22Rv1 (cell line): ENCODE results near the gene CLMP.

Experiments
- ZFX ChIP-seq: fragments of 450-650 bp; IDR thresholded peaks from 2 replicates; pipeline ENCODE4 v1.6.1; 2017; ENCODE audit warnings: antibody characterized with exemption, borderline replicate concordance
- TF ChIP-seq, protein P1 (sequence below): fragments of 450-650 bp; IDR thresholded peaks from 2 replicates; pipeline ENCODE4 v1.5.1; 2017; ENCODE audit warnings: mild to moderate bottlenecking

DNA sequence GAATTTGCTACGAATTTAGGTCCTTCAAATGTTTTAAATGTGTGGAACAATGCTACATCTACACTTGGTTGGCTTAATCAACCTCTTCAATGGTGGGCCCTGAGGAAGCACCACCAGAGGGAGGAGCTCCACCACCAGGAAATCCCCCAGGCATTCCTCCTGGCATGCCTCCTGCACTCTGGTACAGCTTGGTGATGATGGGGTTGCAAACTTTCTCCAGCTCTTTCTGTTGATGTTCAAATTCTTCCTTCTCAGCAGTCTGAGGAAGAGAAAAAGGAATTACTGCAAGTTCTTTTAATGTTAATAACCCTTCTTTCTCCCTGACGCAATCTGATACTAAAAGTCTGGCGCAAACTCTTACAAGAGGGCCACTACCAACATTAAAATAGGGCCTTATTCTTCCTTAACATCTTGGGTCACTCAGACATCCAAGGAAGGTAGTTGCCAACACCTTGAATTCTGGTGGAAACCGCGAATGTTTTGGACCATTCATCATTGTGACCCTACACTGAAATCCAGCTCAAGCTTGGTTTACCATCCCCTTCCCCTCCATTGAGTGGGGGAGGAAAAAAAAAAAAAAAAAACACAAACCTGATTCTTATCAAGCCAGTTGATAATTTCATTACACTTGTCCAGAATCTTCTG lies 137.3 kb downstream of the CLMP start:
- TF ChIP-seq, protein P1, sequence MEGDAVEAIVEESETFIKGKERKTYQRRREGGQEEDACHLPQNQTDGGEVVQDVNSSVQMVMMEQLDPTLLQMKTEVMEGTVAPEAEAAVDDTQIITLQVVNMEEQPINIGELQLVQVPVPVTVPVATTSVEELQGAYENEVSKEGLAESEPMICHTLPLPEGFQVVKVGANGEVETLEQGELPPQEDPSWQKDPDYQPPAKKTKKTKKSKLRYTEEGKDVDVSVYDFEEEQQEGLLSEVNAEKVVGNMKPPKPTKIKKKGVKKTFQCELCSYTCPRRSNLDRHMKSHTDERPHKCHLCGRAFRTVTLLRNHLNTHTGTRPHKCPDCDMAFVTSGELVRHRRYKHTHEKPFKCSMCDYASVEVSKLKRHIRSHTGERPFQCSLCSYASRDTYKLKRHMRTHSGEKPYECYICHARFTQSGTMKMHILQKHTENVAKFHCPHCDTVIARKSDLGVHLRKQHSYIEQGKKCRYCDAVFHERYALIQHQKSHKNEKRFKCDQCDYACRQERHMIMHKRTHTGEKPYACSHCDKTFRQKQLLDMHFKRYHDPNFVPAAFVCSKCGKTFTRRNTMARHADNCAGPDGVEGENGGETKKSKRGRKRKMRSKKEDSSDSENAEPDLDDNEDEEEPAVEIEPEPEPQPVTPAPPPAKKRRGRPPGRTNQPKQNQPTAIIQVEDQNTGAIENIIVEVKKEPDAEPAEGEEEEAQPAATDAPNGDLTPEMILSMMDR = no peak
- no peak for TF ChIP-seq ZFX
